LNCaP clone FGC (cell line): Measurements from ENCODE around the gene KLK13.
A peak's percentile ranks its signal among the peaks of the same experiment; 100 is the strongest.

Source experiments
- DNase-seq: peaks from one replicate; pipeline ENCODE4 v3.0.0-alpha.2; 2011; ENCODE audit warnings: low read depth
- H3K4me3 ChIP-seq: 2 replicates; pipeline ENCODE4 v1.5.1; 2011; ENCODE audit warnings: mild to moderate bottlenecking, low read depth, low read length, control low read depth
- TF ChIP-seq, protein P1 (sequence below): IDR thresholded peaks from 2 replicates; pipeline ENCODE4 v1.5.1; 2012; ENCODE audit warnings: mild to moderate bottlenecking; ENCODE audit not compliant: control insufficient read depth, insufficient read depth; ENCODE audit errors: extremely low read depth

KLK13 gene

DNA sequence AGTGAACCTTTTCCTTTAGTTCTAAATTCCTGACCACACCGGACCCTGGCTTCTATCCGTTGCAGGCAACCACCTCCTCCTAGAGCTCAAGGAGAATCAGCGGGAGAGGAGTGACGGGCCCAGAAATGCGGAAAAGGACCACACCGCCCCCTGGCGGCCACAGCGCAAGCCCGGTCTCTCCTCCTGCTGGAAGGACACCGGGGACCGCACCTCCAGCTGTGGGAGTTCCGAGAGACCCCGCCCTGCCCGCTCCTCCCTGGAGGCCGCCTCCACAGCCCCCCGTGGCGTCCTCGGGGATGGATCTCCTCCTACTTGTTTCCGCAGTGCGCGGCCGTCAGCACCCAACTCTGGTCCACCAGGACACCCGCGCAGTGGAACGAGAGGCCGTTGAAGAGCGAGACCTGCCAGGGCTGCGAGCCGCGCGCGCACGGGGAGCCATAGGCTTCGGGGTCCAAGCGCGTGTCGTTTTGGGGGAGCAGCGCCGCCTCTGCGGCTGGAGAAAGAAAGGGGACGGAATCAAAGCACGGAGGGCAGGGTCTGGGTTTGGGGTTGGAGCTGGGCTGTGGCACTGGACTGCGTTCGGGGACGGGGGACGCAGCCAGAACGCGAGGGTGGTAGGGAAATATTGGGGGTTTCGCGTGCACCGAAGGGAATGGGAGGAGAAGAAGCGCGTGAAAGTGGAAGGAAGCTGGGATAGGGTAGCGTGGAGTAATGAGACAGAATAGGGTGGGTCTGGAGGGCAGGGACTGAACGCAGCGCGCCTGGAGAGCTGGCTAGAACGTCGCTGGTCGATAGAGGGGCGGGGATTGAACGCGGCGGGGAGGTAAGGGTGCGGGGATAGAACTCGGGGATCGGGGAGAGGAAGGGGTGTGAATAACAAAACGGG is 47.9 kb downstream of the KLK13 start:
- 0 out of 2 replicates have a peak overlapping the region, but pooled peaks have one; percentile 13 for H3K4me3 ChIP-seq
- DNase-seq, result no peak
- TF ChIP-seq, protein P1, sequence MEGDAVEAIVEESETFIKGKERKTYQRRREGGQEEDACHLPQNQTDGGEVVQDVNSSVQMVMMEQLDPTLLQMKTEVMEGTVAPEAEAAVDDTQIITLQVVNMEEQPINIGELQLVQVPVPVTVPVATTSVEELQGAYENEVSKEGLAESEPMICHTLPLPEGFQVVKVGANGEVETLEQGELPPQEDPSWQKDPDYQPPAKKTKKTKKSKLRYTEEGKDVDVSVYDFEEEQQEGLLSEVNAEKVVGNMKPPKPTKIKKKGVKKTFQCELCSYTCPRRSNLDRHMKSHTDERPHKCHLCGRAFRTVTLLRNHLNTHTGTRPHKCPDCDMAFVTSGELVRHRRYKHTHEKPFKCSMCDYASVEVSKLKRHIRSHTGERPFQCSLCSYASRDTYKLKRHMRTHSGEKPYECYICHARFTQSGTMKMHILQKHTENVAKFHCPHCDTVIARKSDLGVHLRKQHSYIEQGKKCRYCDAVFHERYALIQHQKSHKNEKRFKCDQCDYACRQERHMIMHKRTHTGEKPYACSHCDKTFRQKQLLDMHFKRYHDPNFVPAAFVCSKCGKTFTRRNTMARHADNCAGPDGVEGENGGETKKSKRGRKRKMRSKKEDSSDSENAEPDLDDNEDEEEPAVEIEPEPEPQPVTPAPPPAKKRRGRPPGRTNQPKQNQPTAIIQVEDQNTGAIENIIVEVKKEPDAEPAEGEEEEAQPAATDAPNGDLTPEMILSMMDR, result peak; percentile 82

DNA sequence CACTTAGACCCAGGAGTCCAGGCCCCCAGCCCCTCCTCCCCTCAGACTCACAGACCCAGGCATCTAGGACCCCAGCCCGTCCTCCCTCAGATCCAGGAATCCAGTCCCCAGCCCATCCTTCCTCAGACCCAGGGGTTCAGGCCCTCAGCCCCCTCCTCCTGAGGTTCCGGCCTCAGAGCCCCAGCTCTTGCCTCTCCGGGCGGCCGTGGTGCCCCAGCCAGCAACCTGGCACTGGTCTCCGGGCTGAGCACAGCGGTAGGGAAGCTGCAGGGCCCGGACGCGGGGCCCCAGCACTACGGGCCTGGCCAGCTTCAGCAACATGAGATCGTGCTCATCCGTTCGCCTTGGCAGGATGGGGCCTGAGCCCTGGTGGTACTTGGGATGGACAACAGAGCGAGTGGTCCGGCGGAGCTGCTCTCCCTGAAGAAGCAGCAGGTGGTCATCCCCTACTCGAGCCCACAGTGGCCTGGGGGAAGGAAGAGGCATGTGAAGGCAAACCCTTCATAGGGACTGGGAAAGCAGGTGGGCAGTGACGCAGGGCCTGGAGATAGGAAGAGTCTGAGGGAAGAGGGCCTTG is 49.1 kb downstream of the KLK13 start:
- no peak for DNase-seq
- TF ChIP-seq, protein P1, result no peak
- no peak overlapping the region for H3K4me3 ChIP-seq

DNA sequence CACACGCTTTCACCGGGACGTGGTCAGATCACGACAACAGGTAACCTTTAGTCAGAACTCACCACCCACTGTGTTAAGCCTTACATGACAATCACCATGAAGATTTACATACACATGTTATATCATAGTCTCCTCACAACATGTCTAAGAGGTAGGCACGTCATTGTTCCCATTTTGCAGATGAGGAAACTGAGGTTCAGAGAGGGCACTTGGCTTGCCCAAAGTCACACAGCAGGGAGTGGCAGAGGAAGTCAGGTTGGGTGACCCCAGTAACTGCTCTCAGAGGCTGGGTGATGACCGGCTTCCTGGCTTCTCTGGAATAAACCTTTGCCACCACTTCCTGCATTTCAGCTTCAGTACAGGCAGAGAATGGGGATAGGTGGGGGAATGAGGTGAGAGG is 50.6 kb downstream of the KLK13 start:
- no peak for DNase-seq
- H3K4me3 ChIP-seq, result no peak overlapping the region
- TF ChIP-seq, protein P1, result no peak

DNA sequence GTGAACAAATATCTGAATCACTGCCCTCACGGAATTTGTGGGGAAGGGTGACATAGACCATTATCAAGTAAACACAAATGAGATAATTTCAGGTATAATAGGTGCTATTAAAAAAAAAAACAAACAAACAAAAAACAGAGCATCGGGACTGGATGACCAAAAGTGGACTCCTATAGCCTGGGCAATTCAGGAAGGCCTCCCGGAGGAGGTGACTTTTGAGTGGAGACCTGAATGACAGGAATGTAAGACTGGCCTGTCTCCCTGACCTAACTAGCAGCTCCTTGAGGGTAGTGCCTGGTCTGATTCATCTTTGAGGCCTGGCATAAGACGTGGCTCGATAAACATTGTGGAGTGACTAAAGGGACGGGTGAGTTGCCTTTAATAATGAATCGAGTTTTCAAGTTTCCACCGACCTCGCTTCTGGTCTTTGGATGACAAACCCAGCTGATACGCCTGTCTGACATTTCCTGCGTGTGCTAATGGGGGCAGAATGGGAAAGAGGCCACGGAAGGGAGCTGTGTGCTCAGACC is 52.2 kb downstream of the KLK13 start:
- no peak overlapping the region for H3K4me3 ChIP-seq
- TF ChIP-seq, protein P1, result no peak
- no peak for DNase-seq

DNA sequence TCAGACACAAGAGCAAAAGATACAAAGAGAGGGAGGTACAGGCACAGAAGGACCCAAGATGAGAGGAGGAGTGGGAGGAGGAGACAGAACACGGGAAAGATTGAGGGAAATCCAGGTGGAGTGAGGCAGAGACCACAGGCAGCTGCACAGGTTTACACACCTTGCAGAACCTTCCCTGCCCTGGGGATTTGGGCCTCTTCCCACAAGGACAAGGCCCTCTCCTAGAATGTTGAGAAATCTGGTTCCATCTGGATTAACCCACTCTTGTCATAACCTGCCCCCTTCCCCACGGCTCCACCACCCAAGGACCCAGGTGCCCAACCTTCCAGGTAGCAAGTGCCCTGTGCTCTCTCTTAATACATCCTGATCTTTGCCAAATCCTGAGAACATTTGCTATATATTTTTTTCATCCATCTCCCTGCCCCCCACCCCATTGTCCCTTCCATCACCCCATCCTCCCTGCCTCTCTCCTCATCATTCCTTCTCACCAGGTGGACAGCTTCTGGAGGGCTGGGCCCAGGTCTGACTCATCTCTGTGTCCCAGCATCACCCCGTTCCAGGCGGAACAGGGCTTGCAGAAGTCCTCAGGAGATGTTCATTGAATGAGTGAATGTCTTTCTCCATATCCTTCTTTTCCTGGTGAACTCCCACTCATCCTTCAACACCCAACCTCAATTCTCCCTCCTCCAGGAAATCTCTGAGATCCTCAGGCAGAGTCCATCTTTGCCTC is 54.7 kb downstream of the KLK13 start:
- TF ChIP-seq, protein P1, result no peak
- no peak overlapping the region for H3K4me3 ChIP-seq
- no peak for DNase-seq

DNA sequence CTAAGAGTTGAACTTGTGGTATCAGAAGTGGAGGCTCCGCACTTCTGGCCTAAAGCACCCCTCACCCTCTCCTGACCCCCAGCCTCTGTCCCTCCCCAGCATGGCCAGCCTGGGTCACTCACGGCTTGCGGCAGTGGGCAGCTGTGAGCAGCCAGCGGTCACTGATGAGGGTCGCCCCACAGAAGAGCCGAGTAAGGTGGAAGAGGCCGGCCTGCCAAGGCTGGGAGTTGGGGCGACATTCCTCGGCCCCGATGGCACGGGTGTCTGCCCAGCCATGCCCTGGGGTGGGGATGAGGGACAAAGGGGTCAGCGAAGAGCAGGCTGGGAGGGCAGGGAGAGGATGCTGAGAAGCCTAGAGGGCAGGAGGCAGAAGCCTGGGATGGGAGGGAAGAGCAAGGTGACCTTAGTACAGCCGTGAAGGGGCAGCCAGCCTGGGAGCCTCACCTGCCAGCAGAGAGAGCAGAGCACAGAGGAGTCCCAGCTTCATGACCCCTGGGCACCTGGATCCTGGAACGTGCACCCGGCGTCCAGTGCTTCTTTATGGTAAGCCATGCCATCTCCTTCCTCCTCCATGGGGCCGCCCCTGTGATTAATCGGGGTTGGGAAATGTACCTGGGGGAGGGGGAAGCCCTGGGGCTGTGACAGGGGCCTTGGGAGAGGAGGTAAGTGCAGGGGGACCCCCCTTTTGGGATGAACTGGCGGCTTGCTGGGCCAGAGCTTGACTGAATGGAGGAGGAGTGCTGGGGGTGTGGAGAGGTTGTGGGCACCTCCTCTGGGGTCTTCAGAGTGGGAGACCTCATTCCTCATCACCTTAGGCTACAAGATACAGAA is 55.6 kb downstream of the KLK13 start:
- TF ChIP-seq, protein P1, result no peak
- DNase-seq, result no peak
- no peak overlapping the region for H3K4me3 ChIP-seq
